Left lung (tissue), 10 donors: ENCODE measurements around the gene TIAM1. TPM values are rescaled to one million over a fixed set of nuclear protein-coding genes. Genes with fewer than 3 reads are reported as not detected.
A peak's percentile ranks its signal among the peaks of the same experiment; 100 is the strongest.

ENCODE experiments used
- ATAC-seq: fragments of 200-7000 bp; cut with Tn5 transposase; one replicate; pipeline ENCODE4 v1.9.1; 2020; ENCODE audit warnings: moderate library complexity
- DNase-seq, 4 donors: peaks; one replicate each; pipeline ENCODE4 v3.0.0-alpha.2; 2013 to 2020
- H3K27ac ChIP-seq, 2 donors: fragments of 200-600 bp; sonication (generic) in 1 of 2; one replicate each; pipeline versions ENCODE4 v1.5.0 to v1.8.0; 2020 to 2021
- H3K27me3 ChIP-seq, 2 donors: fragments of 200-600 bp; sonication (generic) in 1 of 2; one replicate each; pipeline versions ENCODE4 v1.5.0 to v1.8.0; 2020 to 2021
- H3K36me3 ChIP-seq, 2 donors: fragments of 200-600 bp; sonication (generic) in 1 of 2; one replicate each; pipeline versions ENCODE4 v1.5.0 to v1.8.0; 2020 to 2021
- H3K4me1 ChIP-seq, 2 donors: fragments of 200-600 bp; one replicate each; pipeline ENCODE4 v1.8.0; 2021
- H3K4me3 ChIP-seq, 2 donors: fragments of 200-600 bp; sonication (generic) in 1 of 2; one replicate each; pipeline versions ENCODE4 v1.5.0 to v1.8.0; 2020 to 2021; ENCODE audit warnings: mild to moderate bottlenecking in 1 of 2
- H3K9me3 ChIP-seq, 2 donors: fragments of 200-600 bp; sonication (generic) in 1 of 2; one replicate each; pipeline versions ENCODE4 v1.5.0 to v1.8.0; 2020 to 2021
- CTCF ChIP-seq, 2 donors: fragments of 200-600 bp; sonication (generic) in 1 of 2; IDR thresholded peaks; one replicate each; pipeline versions ENCODE4 v1.5.0 to v1.8.0; 2021; ENCODE audit warnings: antibody characterized with exemption in 2 of 2
- intact Hi-C, 2 donors: fragments of 100-400 bp; cut with DNase I; formaldehyde crosslinking; loops; one replicate each; pipeline versions ENCODE4 v1.11.2 to v1.14.2; 2022
- polyA plus RNA-seq, 6 donors: library from polyadenylated mRNA; unstranded; fragments of 120-200 nt; gene quantifications; one replicate each; pipeline ENCODE4 v1.2.1, GENCODE V29; 2013; ENCODE audit not compliant: insufficient read length in 6 of 6
- total RNA-seq, 2 donors: library from RNA; stranded (reverse); fragmentation: NEBNext Ultra II Directional; extraction: Animal tissue kit (Norgen Biotek cat#: 25700); gene quantifications; one replicate each; pipeline ENCODE4 v1.2.1, GENCODE V29; 2021
- donor health status: DM: no; HTN: yes; CAD: no.
- donor health status: DM: no; HTN: no; CAD: no.

Gene TIAM1
- total and polyA plus RNA-seq, 8 donors, result 9.7 to 65.5 (median 49.5) TPM

- intact Hi-C loops, result no loop called here
- no peak for TF ChIP-seq CTCF (IDR thresholded peaks at IDR 0.05)
- peak in 1 of 4 donors; percentile 44 for DNase-seq
- Histone ChIP-seq H3K27me3 (peaks cover 0 to 14% of the 10 kb centered on the region in 2 donors), H3K36me3 (no peaks in the 10 kb centered on the region), H3K9me3 (peaks cover 0 to 10% of the 10 kb centered on the region in 2 donors), H3K4me1 (no peaks in the 10 kb centered on the region), H3K4me3 (no peak overlapping the region), H3K27ac (no peak overlapping the region)
- ATAC-seq, result no peak
Observed at GRCh38 chr21:31334648-31335121, 9.4 kb downstream of the TIAM1 start.

DNA sequence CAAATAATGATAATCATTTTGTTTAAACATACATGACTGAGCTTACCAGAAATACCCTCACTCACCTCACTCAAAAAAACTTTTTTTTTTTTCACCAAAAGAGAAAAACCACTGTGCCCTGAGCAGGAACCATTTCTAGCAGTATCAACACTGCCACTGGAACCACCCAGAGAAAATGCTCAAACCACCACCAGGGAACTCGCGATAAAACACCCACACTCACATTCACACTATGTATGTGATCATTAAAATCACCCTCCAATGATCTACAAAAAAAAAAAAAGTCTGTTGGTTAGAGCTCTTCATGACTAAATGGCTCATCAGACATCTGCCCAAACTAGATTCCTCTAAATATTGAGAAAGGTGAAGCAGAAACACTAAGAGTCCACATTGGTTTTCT, 11.5 kb downstream of the TIAM1 start:
- H3K4me3 ChIP-seq, result no peak overlapping the region
- peaks cover 0 to 10% of the 10 kb centered on the region in 2 donors for H3K9me3 ChIP-seq
- H3K27ac ChIP-seq, result no peak overlapping the region
- intact Hi-C loops, result no loop called here
- DNase-seq (no peak), ATAC-seq (no peak)
- no peaks in the 10 kb centered on the region for H3K4me1 ChIP-seq
- TF ChIP-seq CTCF (IDR thresholded peaks at IDR 0.05), result no peak
- H3K27me3 ChIP-seq, result no peaks in the 10 kb centered on the region
- no peaks in the 10 kb centered on the region for H3K36me3 ChIP-seq

DNA sequence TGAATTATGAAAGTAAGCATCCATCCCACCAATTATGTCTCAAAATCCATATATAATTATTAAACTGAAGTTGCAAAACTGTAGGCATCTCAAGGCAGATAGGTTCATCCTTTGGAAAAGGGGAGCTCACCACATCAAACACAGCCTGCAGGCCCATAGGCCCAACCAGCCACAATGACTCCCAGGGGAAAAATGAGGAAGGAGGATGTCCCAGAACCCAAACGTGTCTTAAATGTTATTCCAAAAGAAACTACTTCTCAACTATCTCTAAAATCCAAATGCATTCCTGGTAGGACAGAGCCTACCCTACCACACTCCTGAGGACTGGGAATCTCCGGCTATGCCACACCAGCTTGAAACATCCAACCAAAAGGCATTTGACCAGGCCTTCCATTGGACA, 12.8 kb downstream of the TIAM1 start:
- no peak for ATAC-seq
- no peak for TF ChIP-seq CTCF (IDR thresholded peaks at IDR 0.05)

DNA sequence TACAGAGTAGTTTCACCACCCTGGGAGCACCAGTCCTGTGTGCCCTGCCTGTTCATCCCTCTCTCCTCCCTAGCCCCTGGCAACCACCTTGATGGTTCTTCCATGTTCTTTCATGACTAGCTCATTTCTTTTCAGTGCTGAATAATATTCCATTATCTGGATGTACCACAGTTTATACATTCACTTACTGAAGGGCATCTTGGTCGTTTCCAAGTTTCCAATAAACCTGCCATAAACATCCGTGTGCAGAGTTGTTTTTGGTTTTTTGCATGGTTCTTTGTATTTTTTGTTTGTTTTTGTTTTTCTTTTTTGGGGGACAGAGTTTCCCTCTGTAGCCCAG, 13.9 kb downstream of the TIAM1 start:
- no peak overlapping the region for H3K27ac ChIP-seq
- intact Hi-C loops, result no loop called here
- no peaks in the 10 kb centered on the region for H3K4me1 ChIP-seq
- no peaks in the 10 kb centered on the region for H3K36me3 ChIP-seq
- peaks cover 0 to 8% of the 10 kb centered on the region in 2 donors for H3K27me3 ChIP-seq
- peaks cover 0 to 10% of the 10 kb centered on the region in 2 donors for H3K9me3 ChIP-seq
- no peak overlapping the region for H3K4me3 ChIP-seq
- TF ChIP-seq CTCF (IDR thresholded peaks at IDR 0.05), result no peak
- DNase-seq (no peak), ATAC-seq (no peak)

More for the DNA sequence above, 12.8 kb downstream of the TIAM1 start:
- intact Hi-C loops, result no loop called here
- DNase-seq, result no peak
- Histone ChIP-seq H3K27ac (no peak overlapping the region), H3K9me3 (peaks cover 0 to 10% of the 10 kb centered on the region in 2 donors), H3K36me3 (no peaks in the 10 kb centered on the region), H3K4me3 (no peak overlapping the region), H3K27me3 (peaks cover 0 to 8% of the 10 kb centered on the region in 2 donors), H3K4me1 (no peaks in the 10 kb centered on the region)

DNA sequence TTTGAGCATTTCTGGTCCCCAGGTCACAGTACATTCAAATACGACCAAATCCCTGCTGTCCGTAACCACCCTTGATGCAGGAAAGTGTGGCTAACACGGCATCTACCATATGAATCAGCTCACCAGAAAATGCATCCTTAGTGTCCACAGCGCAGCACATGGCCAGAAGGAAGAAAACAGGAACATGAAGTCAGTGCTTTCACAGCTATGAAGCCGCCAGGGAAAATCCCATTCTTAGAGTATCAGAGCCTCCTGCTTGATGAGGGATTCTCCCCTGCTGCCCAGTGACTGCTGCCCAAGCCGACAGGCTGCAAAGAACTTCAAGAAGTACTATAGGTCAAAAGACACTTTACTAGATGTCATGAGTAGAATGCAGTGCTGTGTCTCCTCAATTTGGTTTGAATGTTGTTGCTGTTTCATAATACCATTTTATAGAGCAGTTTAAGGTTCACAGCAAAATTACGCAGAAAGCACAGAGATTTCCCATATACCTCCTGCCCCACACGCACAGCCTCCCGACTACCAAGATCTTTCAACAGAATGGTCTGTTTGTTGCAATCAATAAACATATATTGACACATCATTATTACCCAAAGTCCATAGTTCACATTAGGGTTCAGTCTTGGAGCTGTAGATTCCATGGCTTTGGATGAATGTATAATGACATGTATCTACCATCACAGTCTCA, 14.5 kb downstream of the TIAM1 start:
- no peaks in the 10 kb centered on the region for H3K36me3 ChIP-seq
- no peaks in the 10 kb centered on the region for H3K4me1 ChIP-seq
- H3K27ac ChIP-seq, result no peak overlapping the region
- intact Hi-C loops, result no loop called here
- DNase-seq, result no peak
- TF ChIP-seq CTCF (IDR thresholded peaks at IDR 0.05), result no peak
- peaks cover 0 to 10% of the 10 kb centered on the region in 2 donors for H3K9me3 ChIP-seq
- no peak overlapping the region for H3K4me3 ChIP-seq
- peaks cover 0 to 8% of the 10 kb centered on the region in 2 donors for H3K27me3 ChIP-seq
- ATAC-seq, result no peak
